Endothelial cell of umbilical vein (primary cell): ENCODE results near the gene SYNE1.

Source experiments
- CTCF ChIP-seq, 2 donors: IDR thresholded peaks; 1 replicate in 1 of 2; 2 replicates in 1 of 2; pipeline ENCODE4 v1.5.1; 2011; ENCODE audit warnings: low read length in 2 of 2, mild to moderate bottlenecking in 2 of 2, moderate library complexity in 2 of 2, control low read depth in 1 of 2, inconsistent platforms in 1 of 2, low read depth in 1 of 2; ENCODE audit not compliant: insufficient read depth in 1 of 2; ENCODE audit errors: extremely low read depth in 1 of 2
- EZH2 ChIP-seq: IDR thresholded peaks from 2 replicates; pipeline ENCODE4 v1.6.1; 2012; ENCODE audit warnings: borderline replicate concordance, low read depth, mild to moderate bottlenecking, moderate library complexity, low read length, inconsistent platforms; ENCODE audit not compliant: severe bottlenecking
- FOS ChIP-seq: IDR thresholded peaks from 2 replicates; pipeline ENCODE4 v1.6.1; 2011; ENCODE audit warnings: mild to moderate bottlenecking, low read length, moderate library complexity, borderline replicate concordance; ENCODE audit not compliant: insufficient read depth
- GATA2 ChIP-seq: IDR thresholded peaks from 2 replicates; pipeline ENCODE4 v1.7.0; 2011; ENCODE audit warnings: low read depth, mild to moderate bottlenecking, moderate library complexity, mixed read lengths, low read length; ENCODE audit not compliant: insufficient read length, insufficient read depth
- MAX ChIP-seq: IDR thresholded peaks from 2 replicates; pipeline ENCODE4 v1.6.1; 2011; ENCODE audit not compliant: insufficient read depth, insufficient read length
- POLR2A ChIP-seq: IDR thresholded peaks from 2 replicates; pipeline ENCODE4 v1.6.1; 2012; ENCODE audit warnings: low read depth, mild to moderate bottlenecking, control low read depth, low read length
- POLR2AphosphoS5 ChIP-seq: IDR thresholded peaks from 2 replicates; pipeline ENCODE4 v1.6.1; 2012; ENCODE audit warnings: low read depth, mild to moderate bottlenecking, control low read depth, low read length, moderate library complexity; ENCODE audit not compliant: insufficient read depth

GRCh38 chr6:152184917-152185574, 452.1 kb downstream of the SYNE1 start:
- TF ChIP-seq POLR2AphosphoS5 (no peak), POLR2A (no peak), MAX (no peak), CTCF (IDR thresholded peaks at IDR 0.05; ENCODE audit: extremely low read depth in 1 of 2, insufficient read depth in 1 of 2, low read depth in 1 of 2, low read length in 2 of 2) (no peak), EZH2 (no peak), FOS (no peak), GATA2 (no peak)
